Measurements from ENCODE around the gene PDE11A.
"Not testable (repeated sequence)": the region's sequence is repeated elsewhere in the genome, so short reads cannot be mapped to it uniquely, and the experiment has no call there.

PDE11A gene

DNA sequence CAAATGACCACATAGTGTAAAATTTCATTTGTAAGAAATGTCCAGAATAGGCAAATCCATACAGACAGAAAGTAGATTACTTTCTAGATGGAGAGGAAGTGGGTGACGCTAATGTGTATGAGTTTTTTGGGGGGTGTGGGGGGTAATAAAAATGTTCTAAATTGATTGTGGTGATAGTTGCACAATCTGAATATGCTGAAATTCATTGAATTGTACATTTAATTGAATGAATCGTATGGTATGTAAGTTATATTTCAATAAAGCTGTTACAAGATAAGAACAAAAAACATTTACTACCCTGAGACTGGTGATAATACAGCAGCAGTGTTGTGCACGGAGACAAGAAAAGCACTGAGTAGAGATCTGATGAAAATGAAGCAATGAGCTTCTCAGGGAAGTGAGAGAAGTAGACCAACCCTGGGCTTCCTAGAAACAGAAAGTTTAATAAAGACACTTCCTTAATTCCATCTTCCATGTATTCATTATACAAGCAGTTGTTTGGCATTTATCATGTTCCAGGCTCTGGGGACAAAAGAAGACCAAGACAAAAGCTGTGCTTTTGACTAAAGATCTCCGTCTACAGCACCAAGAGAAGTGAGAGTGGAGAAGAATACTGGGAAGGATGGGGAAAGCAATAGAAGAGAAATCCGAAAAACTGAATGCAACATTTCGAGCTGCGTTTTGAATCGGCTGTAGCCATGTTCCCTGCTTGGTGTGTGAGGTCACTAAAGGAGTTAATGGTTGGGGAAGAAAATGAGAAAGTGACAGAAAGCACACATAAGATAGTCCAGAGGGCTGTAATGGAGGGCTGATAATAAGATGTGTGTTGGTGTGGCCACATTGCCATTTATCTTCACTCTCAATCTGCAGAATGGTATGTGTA, 1.8 kb upstream of the PDE11A start:
- DNase-seq (ENCODE audit: low read depth, low spot score) = no peak

DNA sequence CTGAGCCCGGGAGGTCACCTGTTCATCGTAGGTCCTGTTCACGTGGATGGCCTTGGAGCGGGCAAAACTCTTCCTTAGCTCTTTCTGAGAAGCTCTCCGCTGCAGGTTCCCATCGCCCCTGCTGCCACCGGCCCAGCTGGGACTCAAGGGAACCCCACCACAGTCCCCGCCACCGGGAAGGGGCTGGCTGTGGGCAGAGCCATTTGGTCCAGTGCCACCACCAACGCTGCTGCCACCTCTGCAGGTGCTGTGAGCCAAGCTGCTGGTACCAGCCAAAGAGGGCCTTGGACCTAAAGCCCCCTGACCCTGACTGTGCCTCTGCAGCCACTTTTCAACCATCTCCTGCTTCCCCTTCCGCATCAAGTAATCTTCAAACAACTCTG, 586 bp downstream of the PDE11A start:
- DNase-seq (ENCODE audit: low read depth, low spot score) = no peak

DNA sequence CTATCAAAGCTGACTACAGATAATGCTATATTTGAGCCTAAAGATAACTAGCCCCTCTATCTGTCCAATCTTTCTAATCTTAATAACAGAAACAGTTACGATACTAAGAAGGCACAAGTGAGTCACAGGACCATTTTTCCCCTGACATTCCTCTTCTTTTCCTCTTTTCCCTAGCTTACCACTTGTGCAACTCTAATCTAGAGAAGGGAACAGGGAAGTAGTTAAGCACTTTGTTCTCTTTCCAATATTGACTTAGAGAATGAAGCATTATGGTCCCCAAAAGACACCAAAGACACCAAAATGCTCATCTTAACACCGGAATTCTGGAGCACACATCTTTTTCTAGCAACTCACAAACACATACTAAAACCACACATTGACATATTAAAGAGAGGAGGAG, 1.8 kb downstream of the PDE11A start:
- no peak for DNase-seq (ENCODE audit: low read depth, low spot score)

DNA sequence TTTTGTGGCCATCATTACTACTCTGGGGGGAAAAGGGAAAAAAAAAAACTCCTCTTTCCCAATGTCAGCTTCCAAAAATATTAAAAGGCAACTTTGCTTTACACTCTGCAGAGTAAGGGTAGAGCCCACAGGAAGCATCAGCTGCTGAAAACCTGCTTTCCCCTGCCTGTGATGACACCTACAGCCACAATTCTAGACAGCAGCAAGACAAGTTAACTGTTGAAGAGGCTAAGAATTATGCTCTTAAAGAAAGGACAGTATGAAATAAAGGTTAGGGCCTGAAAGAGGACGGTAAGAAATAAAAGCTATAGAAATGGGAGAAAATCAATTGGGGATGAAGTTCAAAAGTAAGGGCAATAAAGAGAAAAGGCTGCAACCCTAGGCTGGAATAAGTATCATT, 3.0 kb downstream of the PDE11A start:
- no peak for DNase-seq (ENCODE audit: low read depth, low spot score)

DNA sequence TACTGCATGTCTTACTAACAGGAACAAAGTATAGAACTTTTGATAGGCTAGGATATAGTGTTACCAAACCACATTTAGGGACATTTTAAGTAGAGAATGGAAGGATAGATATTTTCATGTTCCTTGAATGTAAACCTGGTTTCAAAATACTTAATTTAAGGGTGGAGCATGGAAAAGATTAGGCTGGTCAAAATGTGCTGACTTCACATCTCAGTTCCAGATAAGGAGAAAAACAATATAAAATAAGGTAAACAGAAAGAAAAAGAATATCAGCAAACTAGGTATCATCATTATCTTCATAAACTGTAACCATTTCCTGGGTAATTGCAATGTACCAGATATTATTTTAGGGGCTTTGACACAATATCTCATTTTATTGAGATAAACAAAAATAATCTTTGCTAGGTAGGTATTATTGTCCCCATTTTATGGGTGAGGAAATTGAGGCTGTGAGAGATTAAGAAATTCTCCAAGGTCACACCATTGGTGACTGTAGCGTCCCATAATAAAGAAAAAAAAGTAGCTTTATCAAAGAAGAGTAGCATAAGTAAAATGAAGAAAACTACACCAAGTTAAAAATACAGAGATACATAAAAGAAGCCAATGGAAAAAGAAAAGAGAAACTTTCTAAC, 3.6 kb downstream of the PDE11A start:
- no peak for DNase-seq (ENCODE audit: low read depth, low spot score)

DNA sequence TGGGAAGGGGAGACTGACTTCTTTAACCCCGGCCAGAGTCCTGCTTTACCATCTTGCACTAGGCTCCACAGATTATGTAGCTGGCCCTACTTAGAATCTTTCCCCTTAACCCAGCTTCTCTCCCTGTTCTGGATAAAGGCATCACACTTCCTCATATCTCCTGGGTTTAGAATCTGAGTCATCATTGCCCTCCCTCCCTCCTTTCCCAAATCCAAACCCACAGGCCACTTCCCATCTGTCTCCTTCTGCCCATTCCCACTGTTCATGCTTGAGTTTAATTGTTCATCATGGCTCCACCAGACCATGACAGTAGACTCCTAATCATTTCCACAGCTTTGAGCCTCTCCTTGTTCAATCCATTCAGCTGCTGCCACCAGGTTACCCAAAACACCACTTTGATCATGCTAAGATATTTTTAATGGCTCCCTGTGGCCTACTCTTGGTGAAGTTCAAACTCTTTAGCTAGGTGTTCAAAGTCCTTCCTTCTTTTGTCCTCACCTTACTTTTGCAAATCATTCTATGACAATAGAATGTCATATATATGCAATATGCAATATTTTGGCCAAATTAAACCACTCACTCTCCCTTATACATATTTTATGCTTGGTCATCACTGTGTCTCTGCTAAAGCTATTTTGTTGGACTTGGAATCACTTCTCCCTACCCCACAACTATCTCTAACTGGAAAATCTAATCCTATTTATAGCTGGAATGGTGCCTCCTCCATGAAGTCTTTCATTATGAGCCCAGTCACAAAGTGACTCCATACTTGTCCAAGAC, 5.5 kb downstream of the PDE11A start:
- no peak for DNase-seq (ENCODE audit: low read depth, low spot score)

DNA sequence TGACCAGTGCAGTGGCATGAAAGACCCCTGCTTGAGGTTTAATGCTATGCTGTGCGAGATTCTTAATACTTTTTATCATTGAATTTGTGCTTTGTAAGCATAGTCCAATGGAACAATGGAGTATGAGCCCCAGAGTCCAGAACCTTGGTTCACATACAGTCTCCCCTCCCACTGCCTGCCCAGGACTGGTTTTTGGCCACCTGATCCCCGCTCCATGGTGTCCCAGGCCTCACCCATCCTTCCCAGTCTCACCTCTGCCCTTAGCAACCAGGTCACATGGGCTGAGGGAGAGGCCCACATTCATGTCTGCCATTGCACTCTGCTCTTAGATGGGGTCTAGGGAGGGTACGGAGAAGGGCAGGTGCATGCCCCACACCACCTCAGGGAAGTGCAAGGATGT, 6.3 kb downstream of the PDE11A start:
- no peak for DNase-seq (ENCODE audit: low read depth, low spot score)

DNA sequence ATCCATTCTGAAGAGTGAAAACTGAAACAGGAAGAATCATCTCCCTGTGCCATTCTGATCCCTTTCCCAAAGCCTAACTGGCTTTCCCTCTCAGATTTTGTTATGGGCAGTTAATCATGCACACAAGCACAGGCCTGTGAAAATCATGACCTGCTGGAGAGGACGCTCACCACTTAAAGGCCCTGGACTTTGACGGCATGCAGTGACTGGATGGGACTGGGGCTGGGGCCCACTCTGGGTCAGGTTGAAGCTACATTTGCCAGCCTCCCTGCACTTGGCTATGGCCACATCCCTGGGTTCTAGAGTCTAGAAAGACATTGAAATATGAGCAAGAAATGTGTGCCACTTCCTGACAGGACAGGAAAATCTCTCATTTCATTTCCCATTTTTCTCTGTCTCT, 12.9 kb downstream of the PDE11A start:
- no peak for DNase-seq (ENCODE audit: low read depth, low spot score)

DNA sequence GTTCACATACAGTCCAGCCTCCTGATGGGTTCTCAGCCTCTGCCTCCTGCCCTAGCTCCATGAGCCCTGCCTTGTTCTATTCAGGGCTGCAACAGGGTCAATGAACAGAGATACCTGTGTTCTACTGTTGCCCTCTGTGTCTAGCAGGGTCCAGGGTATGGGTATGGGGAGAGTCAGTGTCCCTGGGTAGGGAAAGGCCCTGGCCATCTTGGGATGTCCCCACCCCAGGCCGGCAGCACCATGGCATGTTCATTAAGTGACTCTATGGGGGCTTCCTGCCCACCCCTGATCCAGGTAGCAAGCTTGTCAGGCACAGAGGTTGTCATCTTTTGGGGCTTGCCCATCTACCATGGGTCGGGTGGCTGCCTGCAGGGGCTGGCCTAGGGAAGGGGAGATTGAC, 13.5 kb downstream of the PDE11A start:
- no peak for DNase-seq (ENCODE audit: low read depth, low spot score)

DNA sequence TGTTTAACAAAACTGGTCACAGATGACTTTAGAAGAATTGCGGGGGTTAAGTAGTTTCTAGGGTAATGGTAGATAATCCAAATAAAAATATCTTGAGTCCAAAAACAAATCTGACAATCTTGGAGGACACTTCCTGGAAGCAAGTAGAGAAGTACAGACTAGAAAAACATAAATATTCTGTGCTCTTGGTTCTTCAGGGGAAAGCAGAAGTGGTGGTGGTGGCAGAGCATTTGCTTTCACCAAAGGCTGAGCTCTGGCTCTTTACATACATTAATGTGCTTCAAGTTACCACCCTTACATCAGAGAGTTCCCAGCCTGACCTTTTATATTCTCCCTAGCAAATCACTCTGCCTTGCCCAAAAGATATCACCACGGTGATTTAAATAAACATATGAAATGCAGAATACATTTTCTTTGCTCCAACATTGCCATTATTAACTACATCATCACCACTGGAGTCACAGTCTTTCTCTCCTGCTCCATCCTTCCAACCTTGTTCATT, 15.3 kb downstream of the PDE11A start:
- no peak for DNase-seq (ENCODE audit: low read depth, low spot score)

DNA sequence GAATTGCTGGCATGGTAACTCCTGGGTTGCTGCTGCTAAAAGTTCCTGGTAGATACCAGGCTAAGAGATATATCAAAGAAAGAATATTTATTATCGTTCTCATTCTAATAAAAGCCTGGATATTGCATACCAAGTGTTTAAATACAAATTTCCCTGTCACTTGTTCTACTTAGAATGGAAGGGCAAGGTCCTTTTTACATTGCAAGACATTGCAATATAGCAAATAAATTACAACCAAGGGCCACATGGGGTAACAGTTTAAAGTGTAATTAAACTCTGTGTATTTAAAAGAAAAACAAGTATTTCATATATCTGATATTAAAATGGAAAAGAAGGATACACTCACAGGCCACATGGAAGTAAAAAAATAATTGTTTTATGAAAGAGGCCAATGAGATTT, 16.2 kb downstream of the PDE11A start:
- DNase-seq (ENCODE audit: low read depth, low spot score) = no peak

DNA sequence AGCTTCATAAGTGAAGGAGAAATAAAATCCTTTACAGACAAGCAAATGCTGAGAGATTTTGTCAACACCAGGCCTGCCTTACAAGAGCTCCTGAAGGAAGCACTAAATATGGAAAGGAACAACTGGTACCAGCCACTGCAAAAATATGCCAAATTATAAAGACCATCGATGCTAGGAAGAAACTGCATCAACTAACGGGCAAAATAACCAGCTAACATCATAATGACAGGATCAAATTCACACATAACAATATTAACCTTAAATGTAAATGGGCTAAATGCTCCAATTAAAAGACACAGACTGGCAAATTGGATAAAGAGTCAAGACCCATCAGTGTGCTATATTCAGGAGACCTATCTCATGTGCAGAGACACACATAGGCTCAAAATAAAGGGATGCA, 21.3 kb downstream of the PDE11A start:
- DNase-seq (ENCODE audit: low read depth, low spot score) = not testable (repeated sequence)

DNA sequence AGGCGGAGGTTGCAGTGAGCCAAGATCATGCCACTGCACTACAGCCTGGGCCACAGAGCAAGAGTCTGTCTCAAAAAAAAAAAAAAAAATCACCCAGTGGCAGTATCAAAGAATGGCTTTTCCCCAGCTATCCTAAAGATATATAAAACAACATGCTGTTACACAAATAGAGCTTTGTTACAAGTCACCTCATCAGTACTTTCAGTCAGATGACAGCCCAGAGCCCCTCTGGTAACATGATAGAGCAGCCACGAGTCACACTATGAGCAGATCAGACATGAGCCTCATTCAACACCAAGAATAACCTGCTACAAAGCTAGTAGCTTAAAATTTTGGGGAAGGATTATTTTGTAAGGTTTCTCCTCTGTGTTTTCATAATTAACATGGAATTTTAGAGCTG, 25.2 kb downstream of the PDE11A start:
- DNase-seq (ENCODE audit: low read depth, low spot score) = no peak

DNA sequence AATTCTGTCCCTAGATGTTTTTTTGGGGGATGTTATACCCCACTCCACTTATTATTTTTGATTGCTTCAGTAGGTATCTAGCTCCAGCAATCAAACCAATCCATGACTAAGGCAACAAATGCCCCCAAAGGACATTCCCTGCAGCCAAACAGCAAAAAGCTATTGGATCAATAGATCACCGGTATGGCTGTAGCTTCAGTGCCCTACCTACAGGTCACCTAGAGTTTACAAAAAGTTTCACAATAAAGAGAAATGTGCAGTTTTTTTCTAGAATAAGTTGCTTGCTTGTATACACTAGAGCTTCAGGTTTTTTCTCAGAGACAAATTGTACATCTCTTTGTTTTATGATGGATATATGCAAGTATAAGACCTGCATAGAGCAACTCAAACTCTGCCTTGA, 27.7 kb downstream of the PDE11A start:
- DNase-seq (ENCODE audit: low read depth, low spot score) = no peak

DNA sequence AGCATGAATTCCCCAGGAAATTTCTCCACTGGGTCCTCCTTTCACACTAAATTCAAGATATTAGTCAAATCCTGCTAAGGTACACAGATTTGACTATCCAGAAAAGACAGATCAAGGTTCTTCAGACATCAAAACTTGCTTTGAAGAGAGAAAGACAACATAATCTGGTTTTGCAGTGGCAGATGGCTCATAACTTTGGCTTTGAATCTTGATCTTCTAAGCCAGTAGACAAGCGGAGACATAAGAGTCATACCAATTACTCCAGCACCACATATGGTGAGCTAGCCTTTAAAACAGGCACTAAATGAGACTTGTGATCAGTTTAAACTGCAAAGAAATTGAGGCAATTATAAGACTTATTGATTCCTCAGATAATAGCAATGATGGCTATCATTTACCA, 29.3 kb downstream of the PDE11A start:
- no peak for DNase-seq (ENCODE audit: low read depth, low spot score)

DNA sequence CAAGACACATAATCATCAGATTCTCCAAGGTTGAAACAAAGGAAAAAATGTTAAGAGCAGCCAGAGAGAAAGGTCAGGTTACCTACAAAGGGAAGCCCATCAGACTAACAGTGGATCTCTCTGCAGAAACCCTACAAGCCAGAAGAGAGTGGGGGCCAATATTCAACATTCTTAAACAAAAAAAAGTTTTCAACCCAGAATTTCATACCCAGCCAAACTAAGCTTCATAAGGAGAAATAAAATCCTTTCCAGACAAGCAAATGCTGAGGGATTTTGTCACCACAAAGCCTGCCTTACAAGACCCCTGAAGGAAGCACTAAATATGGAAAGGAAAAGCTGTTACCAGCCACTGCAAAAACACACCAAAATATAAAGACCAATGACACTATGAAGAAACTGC, 39.0 kb downstream of the PDE11A start:
- not testable (repeated sequence) for DNase-seq (ENCODE audit: low read depth, low spot score)

DNA sequence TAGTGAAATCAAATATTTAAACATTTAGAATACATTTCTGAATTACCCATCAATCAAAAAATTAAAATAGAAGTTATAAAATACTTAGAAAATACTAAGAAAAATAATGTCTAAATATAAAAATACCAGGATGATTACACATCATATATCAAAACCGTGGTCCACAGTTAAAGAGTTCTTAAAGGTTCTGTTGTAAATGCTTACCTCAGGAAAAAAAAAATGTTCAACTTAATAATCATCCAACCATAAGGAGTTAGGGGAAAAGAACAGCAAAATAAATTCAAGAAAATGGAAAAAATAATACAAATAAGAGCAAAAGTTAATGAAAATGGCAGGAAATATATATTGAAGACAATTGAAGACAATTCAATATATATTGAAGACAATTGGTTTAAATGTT, 43.2 kb downstream of the PDE11A start:
- DNase-seq (ENCODE audit: low read depth, low spot score) = no peak

DNA sequence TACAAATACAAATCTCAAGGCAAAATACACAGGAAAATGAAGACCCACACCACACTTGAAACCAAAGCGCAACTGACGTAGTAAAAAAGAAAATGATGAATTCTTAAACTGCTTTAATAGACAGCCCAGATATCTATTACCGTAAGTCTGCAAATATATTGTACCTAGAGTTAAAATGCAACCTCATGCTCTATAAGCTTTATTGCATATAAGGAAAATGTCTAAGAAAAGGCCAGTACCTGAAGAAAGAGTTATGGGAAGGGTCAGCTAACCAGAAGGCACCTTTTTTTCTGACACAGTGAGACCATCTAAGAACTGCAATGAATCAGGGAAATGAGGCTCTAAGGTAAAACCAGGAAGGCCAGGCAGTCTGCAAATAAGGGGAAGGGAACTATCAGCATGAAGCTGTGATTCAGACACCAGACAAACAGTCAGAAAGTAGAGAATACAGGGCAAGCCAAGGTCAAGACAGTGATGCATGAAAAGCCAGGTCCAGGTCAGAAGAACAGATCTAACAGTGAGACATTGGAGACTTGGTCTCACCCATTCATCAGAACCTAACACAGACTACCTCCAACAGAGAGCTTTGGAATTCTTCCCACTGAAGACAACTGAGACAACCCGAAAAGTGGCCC, 46.9 kb downstream of the PDE11A start:
- no peak for DNase-seq (ENCODE audit: low read depth, low spot score)

DNA sequence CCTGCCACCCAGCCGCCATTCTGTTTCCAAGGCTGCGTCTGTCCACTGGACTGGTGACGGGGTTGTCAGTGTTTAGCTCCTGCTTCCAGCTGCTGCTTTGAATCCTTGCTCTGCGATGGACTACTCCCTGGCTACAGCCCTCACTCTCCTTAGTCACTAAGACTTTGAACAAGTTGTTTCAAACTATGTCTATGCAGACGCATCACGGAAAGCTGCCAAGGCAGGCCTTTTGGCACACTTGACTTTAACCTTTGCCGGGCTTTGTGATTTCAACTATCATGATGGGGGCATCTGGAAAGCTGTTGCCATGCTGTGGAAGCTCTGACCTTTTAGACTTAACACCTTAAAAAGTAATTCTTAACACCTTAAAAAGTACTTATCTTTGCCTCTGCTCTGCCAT, 54.4 kb downstream of the PDE11A start:
- no peak for DNase-seq (ENCODE audit: low read depth, low spot score)

DNA sequence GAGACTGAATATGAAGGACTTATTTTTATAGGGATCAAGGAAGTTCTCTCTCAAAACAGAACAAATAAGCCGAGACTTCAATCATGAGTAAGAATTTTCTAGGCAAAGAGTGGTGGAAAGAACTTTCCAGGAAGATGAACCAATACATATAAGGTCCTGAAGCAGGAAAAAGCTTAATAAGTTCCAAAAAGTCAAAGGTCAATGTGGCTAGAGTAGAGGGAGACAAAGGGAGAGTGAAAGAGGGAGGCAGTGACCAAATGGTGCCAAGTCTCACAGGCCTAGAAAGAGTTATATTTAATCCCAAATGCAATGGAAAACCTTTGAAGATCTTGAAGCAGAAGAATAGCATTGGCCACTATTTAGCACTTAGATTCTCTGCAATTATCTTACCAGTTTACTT, 56.0 kb downstream of the PDE11A start:
- DNase-seq (ENCODE audit: low read depth, low spot score) = no peak

DNA sequence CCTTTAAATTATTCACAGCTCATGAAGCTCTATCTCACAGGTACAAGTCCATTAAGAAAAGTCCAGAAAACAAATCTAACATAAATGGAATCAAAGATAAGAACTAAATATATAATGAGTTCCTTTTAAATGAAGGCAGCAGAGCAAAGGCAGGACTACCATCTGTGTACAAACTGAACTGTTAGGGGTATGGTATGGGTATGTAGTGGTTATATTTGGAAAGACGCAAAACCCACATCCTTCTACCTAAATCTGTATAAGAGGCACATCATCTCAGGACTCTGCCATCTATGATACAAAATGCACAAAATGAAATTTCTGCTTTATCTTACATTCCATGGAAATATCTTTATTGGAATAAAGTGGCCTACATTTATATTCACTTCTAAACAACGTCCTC, 59.9 kb downstream of the PDE11A start:
- no peak for DNase-seq (ENCODE audit: low read depth, low spot score)

DNA sequence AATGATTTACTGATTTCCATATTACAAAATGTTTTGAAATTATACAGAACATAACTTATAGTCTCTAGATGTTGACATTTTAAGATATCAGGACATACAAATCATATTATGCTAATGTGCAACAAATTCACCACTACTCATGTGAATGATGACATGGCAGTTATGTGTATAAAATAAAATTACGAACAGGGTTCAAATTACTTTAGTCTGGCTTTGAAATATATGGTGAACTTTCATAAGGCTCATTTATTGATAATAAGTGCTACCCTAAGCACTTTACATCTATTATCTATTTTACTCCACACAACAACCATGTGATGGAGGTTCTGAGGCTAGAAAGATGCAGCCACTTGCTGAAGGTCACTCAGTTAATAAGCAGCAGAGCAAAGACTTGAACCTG, 62.8 kb downstream of the PDE11A start:
- DNase-seq (ENCODE audit: low read depth, low spot score) = no peak

Measured in brain pericyte (primary cell).